Stomach (tissue), 9 donors: ENCODE data around the gene NAV2. TPM values are rescaled to one million over a fixed set of nuclear protein-coding genes. Genes with fewer than 3 reads are reported as not detected.

ENCODE experiments used
- DNase-seq, 2 donors: peaks; one replicate each; pipeline versions ENCODE4 v3.0.0 to v3.0.0-alpha.2; 2013 to 2019
- H3K27ac ChIP-seq, 5 donors: fragments of 200-600 bp in 4 of 5; sonication (generic) in 4 of 5; one replicate each; pipeline ENCODE4 v1.5.1; 2013 to 2019; ENCODE audit warnings: mild to moderate bottlenecking in 1 of 5, moderate library complexity in 1 of 5
- H3K27me3 ChIP-seq, 3 donors: fragments of 200-600 bp; sonication (generic); one replicate each; pipeline ENCODE4 v1.5.1; 2017 to 2019; ENCODE audit warnings: mixed run types in 1 of 3
- H3K36me3 ChIP-seq, 4 donors: fragments of 200-600 bp; sonication (generic); 1 replicate in 3 of 4; 2 replicates in 1 of 4; pipeline ENCODE4 v1.5.1; 2016 to 2019
- H3K4me1 ChIP-seq, 4 donors: fragments of 200-600 bp; sonication (generic); one replicate each; pipeline ENCODE4 v1.5.1; 2016 to 2019
- H3K4me3 ChIP-seq, 4 donors: fragments of 200-600 bp; sonication (generic) in 3 of 4; one replicate each; pipeline ENCODE4 v1.5.1; 2016 to 2019; ENCODE audit warnings: mild to moderate bottlenecking in 1 of 4
- H3K9me3 ChIP-seq, 4 donors: fragments of 200-600 bp; sonication (generic); one replicate each; pipeline ENCODE4 v1.5.1; 2016 to 2019
- CTCF ChIP-seq, 7 experiments: fragments of 450-650 bp in 4 of 7; fragments of 200-600 bp in 3 of 7; sonication (generic) in 3 of 7; IDR thresholded peaks; one replicate each; pipeline ENCODE4 v1.5.1; 2016 to 2019; ENCODE audit warnings: antibody characterized with exemption in 7 of 7, control low read depth in 2 of 7, mild to moderate bottlenecking in 1 of 7
- EP300 ChIP-seq: sonication (generic); formaldehyde crosslinking; IDR thresholded peaks from one replicate; pipeline ENCODE4 v1.6.1; 2017; ENCODE audit warnings: antibody characterized with exemption
- POLR2A ChIP-seq, 4 donors: fragments of 450-650 bp; IDR thresholded peaks; one replicate each; pipeline ENCODE4 v1.6.1; 2016; ENCODE audit warnings: antibody characterized with exemption in 4 of 4, control low read depth in 2 of 4, mild to moderate bottlenecking in 1 of 4, moderate library complexity in 1 of 4
- POLR2AphosphoS5 ChIP-seq, 3 donors: sonication (generic); formaldehyde crosslinking; IDR thresholded peaks; one replicate each; pipeline ENCODE4 v1.6.1; 2016; ENCODE audit warnings: antibody characterized with exemption in 3 of 3
- WGBS, 5 donors: extraction: QIAGEN DNeasy Blood & Tissue Kit in 3 of 5; methylation state at CpG; one replicate each; pipeline versions ENCODE4 v1.1.5 to v1.1.7; 2013 to 2018; 5-methylcytosine and 5-hydroxymethylcytosine counted together
- intact Hi-C: fragments of 100-400 bp; cut with DNase I; formaldehyde crosslinking; loops from one replicate; pipeline ENCODE4 v1.15.1; 2023; ENCODE audit warnings: low total_unique reads
- polyA plus RNA-seq, 3 donors: library from polyadenylated mRNA; stranded (reverse); fragments of 200-250 nt; gene quantifications; one replicate each; pipeline ENCODE4 v1.2.3, GENCODE V29; 2013
- total RNA-seq, 5 donors: library from RNA; depleted of rRNA; stranded (reverse); fragments of >200 nt; gene quantifications; one replicate each; pipeline versions ENCODE4 v1.1.0 to v1.2.3, GENCODE V29; 2014 to 2016
- donor health status: healthy with polysubstance abuse.
- donor health status: Bipolar disorder and iron deficiency.
- donor health status: healthy.

Gene NAV2
- total and polyA plus RNA-seq, 8 donors = 1.8 to 92.4 (median 7.9) TPM

GRCh38 chr11:20089367-20089766, 376.7 kb downstream of the NAV2 start:
- H3K9me3 ChIP-seq = no peaks in the 10 kb centered on the region
- H3K36me3 ChIP-seq = peaks cover 17 to 82% (median 73%) of the 10 kb centered on the region in 4 donors
- no peak for DNase-seq
- peak overlapping the region in 1 of 5 donors; percentile 31 for H3K27ac ChIP-seq
- no peak overlapping the region for H3K4me3 ChIP-seq
- H3K27me3 ChIP-seq = no peaks in the 10 kb centered on the region
- intact Hi-C loops = no loop called here
- TF ChIP-seq POLR2AphosphoS5 (IDR thresholded peaks at IDR 0.05) (no peak), EP300 (no peak), POLR2A (IDR thresholded peaks at IDR 0.05) (no peak), CTCF (IDR thresholded peaks at IDR 0.05) (no peak)
- WGBS, 5 donors = 57 to 73% (median 64%) methylated on average over 3 of the region's 3 CpGs
- peaks cover 0 to 24% (median 12%) of the 10 kb centered on the region in 4 donors for H3K4me1 ChIP-seq

GRCh38 chr11:20089796-20090653, 377.4 kb downstream of the NAV2 start:
- peak; percentile 70 to 73 for DNase-seq
- H3K27ac ChIP-seq = peak overlapping the region; percentile 2 to 75 (median 29)
- intact Hi-C loops = no loop called here
- H3K4me3 ChIP-seq = no peak overlapping the region
- TF ChIP-seq POLR2AphosphoS5 (IDR thresholded peaks at IDR 0.05) (peak in 1 of 3 donors; percentile 62), POLR2A (IDR thresholded peaks at IDR 0.05) (no peak), CTCF (IDR thresholded peaks at IDR 0.05) (no peak), EP300 (no peak)
- H3K27me3 ChIP-seq = no peaks in the 10 kb centered on the region
- peaks cover 17 to 80% (median 69%) of the 10 kb centered on the region in 4 donors for H3K36me3 ChIP-seq
- WGBS, 5 donors = 28 to 39% (median 31%) methylated on average over 5 of the region's 5 CpGs
- no peaks in the 10 kb centered on the region for H3K9me3 ChIP-seq
- H3K4me1 ChIP-seq = peaks cover 0 to 24% (median 12%) of the 10 kb centered on the region in 4 donors

- intact Hi-C loops = no loop called here
- Histone ChIP-seq H3K27ac (peak overlapping the region in 3 of 5 donors; percentile 2 to 29 (median 4)), H3K36me3 (peaks cover 22 to 80% (median 69%) of the 10 kb centered on the region in 4 donors), H3K27me3 (no peaks in the 10 kb centered on the region), H3K4me1 (peaks cover 0 to 24% (median 12%) of the 10 kb centered on the region in 4 donors), H3K9me3 (no peaks in the 10 kb centered on the region), H3K4me3 (no peak overlapping the region)
- TF ChIP-seq EP300 (no peak), POLR2AphosphoS5 (IDR thresholded peaks at IDR 0.05) (no peak), CTCF (IDR thresholded peaks at IDR 0.05) (no peak), POLR2A (IDR thresholded peaks at IDR 0.05) (no peak)
- WGBS, 5 donors = 82 to 95% (median 90%) methylated on average over 10 of the region's 10 CpGs
- DNase-seq = no peak
These were observed 378.2 kb downstream of the NAV2 start for GRCh38 chr11:20090654-20091374.

- DNase-seq = no peak
- no peak overlapping the region for H3K4me3 ChIP-seq
- H3K27me3 ChIP-seq = no peaks in the 10 kb centered on the region
- intact Hi-C loops = no loop called here
- H3K9me3 ChIP-seq = no peaks in the 10 kb centered on the region
- 83 to 94% (median 89%) methylated on average over 5 of the region's 5 CpGs for WGBS, 5 donors
- H3K27ac ChIP-seq = no peak overlapping the region
- TF ChIP-seq POLR2AphosphoS5 (IDR thresholded peaks at IDR 0.05) (no peak), CTCF (IDR thresholded peaks at IDR 0.05) (no peak), EP300 (no peak), POLR2A (IDR thresholded peaks at IDR 0.05) (no peak)
- H3K4me1 ChIP-seq = peaks cover 3 to 38% (median 22%) of the 10 kb centered on the region in 4 donors
- peaks cover 34 to 67% (median 55%) of the 10 kb centered on the region in 4 donors for H3K36me3 ChIP-seq
These were observed 381.1 kb downstream of the NAV2 start for GRCh38 chr11:20093775-20094174.
